MCF 10A (cell line): Measurements from ENCODE around the gene KDM3A. TPM values are rescaled to one million over a fixed set of nuclear protein-coding genes. Genes with fewer than 3 reads are reported as not detected.

Experiments
- Bru-seq: library from RNA; stranded (reverse); fragments of 400-500 nt; gene quantifications from one replicate; lab custom pipeline; 2021; lab: Mats Ljungman, UMichigan
- BruChase-seq, 2 experiments: library from RNA; stranded (reverse); fragments of 400-500 nt; gene quantifications; one replicate each; lab custom pipeline; 2021; lab: Mats Ljungman, UMichigan
- BruUV-seq: library from RNA; stranded (reverse); fragments of 400-500 nt; replicated peaks from 2 replicates; lab custom pipeline; 2021; lab: Mats Ljungman, UMichigan
- CTCF ChIA-PET: fragments of 300-600 bp; sonication (Branson Sonifier 250); formaldehyde crosslinking; extraction: SDS; loops from one replicate; lab custom pipeline; 2021; ENCODE audit warnings: antibody characterized with exemption, inconsistent platforms; lab: Yijun Ruan, JAX
- POLR2A ChIA-PET: fragments of 300-600, 350-650 bp; sonication (Branson Sonifier 250); formaldehyde crosslinking; extraction: SDS; loops from one replicate; lab custom pipeline; 2020; ENCODE audit warnings: antibody characterized with exemption, inconsistent platforms; lab: Yijun Ruan, JAX
- DNase-seq: peaks from one replicate; pipeline ENCODE4 v3.0.0-alpha.2; 2018; ENCODE audit not compliant: unreplicated experiment
- H3K27ac Mint-ChIP-seq: one replicate; pipeline ENCODE4 v1.8.0; 2022; ENCODE audit warnings: mild to moderate bottlenecking, low read depth, mixed read lengths; ENCODE audit not compliant: unreplicated experiment
- H3K27me3 Mint-ChIP-seq: one replicate; pipeline ENCODE4 v1.8.0; 2022; ENCODE audit warnings: mixed read lengths; ENCODE audit not compliant: insufficient read depth, unreplicated experiment
- H3K36me3 Mint-ChIP-seq: one replicate; pipeline ENCODE4 v1.8.0; 2022; ENCODE audit warnings: mild to moderate bottlenecking, moderate library complexity, mixed read lengths; ENCODE audit not compliant: insufficient read depth, unreplicated experiment
- H3K4me1 Mint-ChIP-seq: one replicate; pipeline ENCODE4 v1.8.0; 2022; ENCODE audit warnings: mixed read lengths; ENCODE audit not compliant: insufficient read depth, unreplicated experiment
- H3K4me3 Mint-ChIP-seq: one replicate; pipeline ENCODE4 v1.8.0; 2022; ENCODE audit warnings: mild to moderate bottlenecking, moderate library complexity, mixed read lengths; ENCODE audit not compliant: unreplicated experiment
- H3K9me3 Mint-ChIP-seq: one replicate; pipeline ENCODE4 v1.8.0; 2022; ENCODE audit warnings: mixed read lengths; ENCODE audit not compliant: unreplicated experiment
- intact Hi-C: fragments of 100-400 bp; cut with micrococcal nuclease; formaldehyde crosslinking; loops from 2 replicates; pipeline ENCODE4 v1.14.1; 2022
- long read RNA-seq: library from polyadenylated mRNA; stranded (forward); transcript quantifications from one replicate; pipeline ENCODE4 v2.0.0, GENCODE V29; 2022
- total RNA-seq: library from RNA; stranded (reverse); gene quantifications from 2 replicates; pipeline ENCODE4 v1.2.3, GENCODE V29; 2022
- TF ChIP-seq, protein P1 (sequence below): fragments of 200-600 bp; IDR thresholded peaks from one replicate; pipeline ENCODE4 v1.8.0; 2022; ENCODE audit warnings: antibody characterized with exemption, mild to moderate bottlenecking; ENCODE audit not compliant: unreplicated experiment

The KDM3A gene, protein sequence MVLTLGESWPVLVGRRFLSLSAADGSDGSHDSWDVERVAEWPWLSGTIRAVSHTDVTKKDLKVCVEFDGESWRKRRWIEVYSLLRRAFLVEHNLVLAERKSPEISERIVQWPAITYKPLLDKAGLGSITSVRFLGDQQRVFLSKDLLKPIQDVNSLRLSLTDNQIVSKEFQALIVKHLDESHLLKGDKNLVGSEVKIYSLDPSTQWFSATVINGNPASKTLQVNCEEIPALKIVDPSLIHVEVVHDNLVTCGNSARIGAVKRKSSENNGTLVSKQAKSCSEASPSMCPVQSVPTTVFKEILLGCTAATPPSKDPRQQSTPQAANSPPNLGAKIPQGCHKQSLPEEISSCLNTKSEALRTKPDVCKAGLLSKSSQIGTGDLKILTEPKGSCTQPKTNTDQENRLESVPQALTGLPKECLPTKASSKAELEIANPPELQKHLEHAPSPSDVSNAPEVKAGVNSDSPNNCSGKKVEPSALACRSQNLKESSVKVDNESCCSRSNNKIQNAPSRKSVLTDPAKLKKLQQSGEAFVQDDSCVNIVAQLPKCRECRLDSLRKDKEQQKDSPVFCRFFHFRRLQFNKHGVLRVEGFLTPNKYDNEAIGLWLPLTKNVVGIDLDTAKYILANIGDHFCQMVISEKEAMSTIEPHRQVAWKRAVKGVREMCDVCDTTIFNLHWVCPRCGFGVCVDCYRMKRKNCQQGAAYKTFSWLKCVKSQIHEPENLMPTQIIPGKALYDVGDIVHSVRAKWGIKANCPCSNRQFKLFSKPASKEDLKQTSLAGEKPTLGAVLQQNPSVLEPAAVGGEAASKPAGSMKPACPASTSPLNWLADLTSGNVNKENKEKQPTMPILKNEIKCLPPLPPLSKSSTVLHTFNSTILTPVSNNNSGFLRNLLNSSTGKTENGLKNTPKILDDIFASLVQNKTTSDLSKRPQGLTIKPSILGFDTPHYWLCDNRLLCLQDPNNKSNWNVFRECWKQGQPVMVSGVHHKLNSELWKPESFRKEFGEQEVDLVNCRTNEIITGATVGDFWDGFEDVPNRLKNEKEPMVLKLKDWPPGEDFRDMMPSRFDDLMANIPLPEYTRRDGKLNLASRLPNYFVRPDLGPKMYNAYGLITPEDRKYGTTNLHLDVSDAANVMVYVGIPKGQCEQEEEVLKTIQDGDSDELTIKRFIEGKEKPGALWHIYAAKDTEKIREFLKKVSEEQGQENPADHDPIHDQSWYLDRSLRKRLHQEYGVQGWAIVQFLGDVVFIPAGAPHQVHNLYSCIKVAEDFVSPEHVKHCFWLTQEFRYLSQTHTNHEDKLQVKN (N-terminal part only)
- total RNA-seq, result 21.1 and 34.6 TPM in 2 replicates
- Bru-seq, nascent RNA, result percentile 85 among the genes with signal in this experiment
- BruChase-seq, experiment 1, labeled RNA remaining after a 6-hour chase, result percentile 78 among the genes with signal in this experiment
- BruChase-seq, experiment 2, labeled RNA remaining after a 2-hour chase, result percentile 83 among the genes with signal in this experiment
- long read RNA-seq, full-length matches to known transcripts, result 11 of 18 reads
- long read RNA-seq, partial matches to known transcripts, result 2 of 18 reads
- long read RNA-seq, other reads (novel, unspliced or antisense), result 5 of 18 reads

DNA sequence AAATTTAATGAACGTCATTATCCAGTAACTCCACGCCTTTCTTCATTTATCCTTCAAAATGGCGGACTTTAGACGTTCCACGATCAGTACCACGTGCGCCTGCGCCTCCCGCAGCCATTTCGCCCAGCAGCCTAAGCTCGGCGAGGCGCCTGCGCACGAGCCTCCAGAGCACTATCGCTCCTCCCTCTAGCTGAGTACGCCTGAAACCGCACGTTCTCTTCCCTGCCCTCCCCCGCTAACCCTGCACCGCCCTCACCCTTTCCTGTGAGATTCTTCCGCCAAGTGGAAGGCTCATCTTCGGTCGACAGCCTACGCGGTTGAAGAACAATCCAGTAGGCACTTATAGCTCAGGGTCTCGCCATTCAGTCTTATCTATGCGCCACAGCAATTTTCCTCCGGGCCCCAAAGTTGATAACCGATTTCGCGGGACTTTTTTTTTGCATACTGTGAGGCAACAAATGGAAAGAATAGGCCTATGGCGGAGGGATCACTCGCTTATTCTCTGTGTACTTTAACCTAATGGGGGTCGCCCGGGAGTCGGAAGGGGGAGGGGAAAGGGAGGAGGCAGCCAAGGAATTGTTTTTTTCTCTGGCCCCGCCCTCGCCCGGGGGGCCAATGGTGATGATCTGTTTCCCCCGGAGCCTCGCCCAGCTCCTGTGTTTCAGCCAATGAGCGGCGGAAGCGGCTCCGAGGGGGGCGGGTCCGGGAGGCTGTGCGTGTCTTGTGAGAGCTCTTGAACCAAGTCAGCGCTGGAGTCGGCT is at the start of gene KDM3A:
Gene KDM3A, plus strand, starts transcription at position 741 of the 761 bp plus-strand sequence. CDS start 677 bp downstream, outside the sequence.
- Mint-ChIP-seq H3K4me1 (peaks cover 37% of the 10 kb centered on the region), H3K9me3 (peaks cover 27% of the 10 kb centered on the region), H3K4me3 (peak within 1 kb of the TSS; percentile 85), H3K27me3 (no peaks in the 10 kb centered on the region), H3K36me3 (peaks cover 28% of the 10 kb centered on the region), H3K27ac (peak within 1 kb of the TSS; percentile 99)
- no TSS peak for BruUV-seq
- TF ChIP-seq, protein P1, sequence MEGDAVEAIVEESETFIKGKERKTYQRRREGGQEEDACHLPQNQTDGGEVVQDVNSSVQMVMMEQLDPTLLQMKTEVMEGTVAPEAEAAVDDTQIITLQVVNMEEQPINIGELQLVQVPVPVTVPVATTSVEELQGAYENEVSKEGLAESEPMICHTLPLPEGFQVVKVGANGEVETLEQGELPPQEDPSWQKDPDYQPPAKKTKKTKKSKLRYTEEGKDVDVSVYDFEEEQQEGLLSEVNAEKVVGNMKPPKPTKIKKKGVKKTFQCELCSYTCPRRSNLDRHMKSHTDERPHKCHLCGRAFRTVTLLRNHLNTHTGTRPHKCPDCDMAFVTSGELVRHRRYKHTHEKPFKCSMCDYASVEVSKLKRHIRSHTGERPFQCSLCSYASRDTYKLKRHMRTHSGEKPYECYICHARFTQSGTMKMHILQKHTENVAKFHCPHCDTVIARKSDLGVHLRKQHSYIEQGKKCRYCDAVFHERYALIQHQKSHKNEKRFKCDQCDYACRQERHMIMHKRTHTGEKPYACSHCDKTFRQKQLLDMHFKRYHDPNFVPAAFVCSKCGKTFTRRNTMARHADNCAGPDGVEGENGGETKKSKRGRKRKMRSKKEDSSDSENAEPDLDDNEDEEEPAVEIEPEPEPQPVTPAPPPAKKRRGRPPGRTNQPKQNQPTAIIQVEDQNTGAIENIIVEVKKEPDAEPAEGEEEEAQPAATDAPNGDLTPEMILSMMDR, result no peak
- ChIA-PET CTCF (interaction anchor here (0.6 to 1.7 kb wide), 9 partner anchors 43 to 532 kb away, joined by 3 to 9 read pairs (median 4); no protein-coding TSS in a partner anchor), POLR2A (interaction anchor here (0.6 to 5.3 kb wide), 35 partner anchors 8 to 1779 kb away, joined by 3 to 118 read pairs (median 4); partner anchors contain the start of genes CHMP3, IMMT, MRPL35 and POLR1A)
- peak; percentile 99 for DNase-seq
- intact Hi-C loops, result loop anchor here (2.0 to 5.0 kb wide), 2 partner anchors 122 to 181 kb away; partner anchors contain the start of genes CHMP3 and RNF103

DNA sequence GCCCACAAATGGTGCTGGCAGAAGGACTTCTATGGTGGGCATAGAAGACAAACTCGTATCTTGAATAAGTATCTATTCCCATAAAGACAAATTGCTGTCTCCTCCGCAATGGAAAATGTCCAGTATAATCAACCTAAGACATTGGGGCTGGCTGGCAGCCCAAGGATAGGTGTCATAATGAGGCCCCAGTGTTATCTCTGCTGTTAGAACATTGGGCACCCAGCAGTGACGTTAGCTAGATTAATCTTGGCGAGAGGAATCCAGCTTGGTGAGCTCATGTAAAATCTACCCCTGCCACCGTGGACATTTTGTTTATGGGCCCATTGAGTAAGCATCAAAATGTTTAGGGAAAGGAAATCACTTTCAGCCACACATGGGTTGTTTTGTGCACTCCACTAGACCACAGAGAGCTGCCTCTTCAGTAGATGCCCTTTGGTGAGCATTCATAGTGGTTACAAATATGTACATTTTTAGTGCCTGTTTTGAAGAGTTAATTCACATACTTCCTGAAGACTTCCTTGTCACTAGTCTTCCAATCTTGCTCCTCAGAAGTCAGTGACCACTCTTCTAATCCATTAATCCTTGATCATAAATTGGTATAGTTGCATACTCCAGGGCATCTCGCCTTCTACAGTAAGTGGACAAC is 48.2 kb upstream of the KDM3A start:
- intact Hi-C loops, result no loop called here
- CTCF ChIA-PET, result interaction anchor here (0.7 to 1.3 kb wide), 4 partner anchors 22 to 199 kb away, joined by 3 to 6 read pairs (median 4); no protein-coding TSS in a partner anchor

More for the DNA sequence above, 48.2 kb upstream of the KDM3A start:
- Mint-ChIP-seq H3K4me1 (peaks cover 11% of the 10 kb centered on the region), H3K9me3 (no peaks in the 10 kb centered on the region), H3K27ac (no peak overlapping the region), H3K36me3 (no peaks in the 10 kb centered on the region), H3K27me3 (no peaks in the 10 kb centered on the region), H3K4me3 (no peak overlapping the region)
- POLR2A ChIA-PET, result interaction anchor here (0.6 to 2.2 kb wide), 4 partner anchors 10 to 138 kb away, joined by 3 to 7 read pairs (median 3); partner anchors contain the start of gene KDM3A
- no peak for DNase-seq
- TF ChIP-seq, protein P1, result no peak
- no TSS peak for BruUV-seq
